SJSA1 (cell line): ENCODE data around the gene TGM2. TPM values are rescaled to one million over a fixed set of nuclear protein-coding genes. Genes with fewer than 3 reads are reported as not detected.

ENCODE experiments used
- DNase-seq, 2 experiments: peaks; one replicate each; pipeline ENCODE4 v3.0.0-alpha.2; 2015 to 2020; ENCODE audit warnings: low spot score in 2 of 2, low read depth in 1 of 2
- H3K27ac ChIP-seq: fragments of 250-450 bp; sonication (Bioruptor Pico); 2 replicates; pipeline ENCODE4 v1.5.1; 2020; ENCODE audit warnings: mild to moderate bottlenecking, moderate library complexity
- H3K27me3 ChIP-seq: fragments of 250-450 bp; sonication (Bioruptor Pico); replicated peaks from 2 replicates; pipeline ENCODE4 v1.5.1; 2020; ENCODE audit warnings: mild to moderate bottlenecking, moderate library complexity
- H3K36me3 ChIP-seq: fragments of 250-450 bp; sonication (Bioruptor Pico); 2 replicates; pipeline ENCODE4 v1.5.1; 2020; ENCODE audit warnings: mild to moderate bottlenecking
- H3K4me1 ChIP-seq: fragments of 250-450 bp; sonication (Bioruptor Pico); replicated peaks from 2 replicates; pipeline ENCODE4 v1.6.1; 2021; ENCODE audit warnings: mild to moderate bottlenecking
- H3K4me3 ChIP-seq: fragments of 250-450 bp; sonication (Bioruptor Pico); 2 replicates; pipeline ENCODE4 v1.5.1; 2020; ENCODE audit warnings: mild to moderate bottlenecking
- H3K9me3 ChIP-seq: fragments of 250-450 bp; sonication (Bioruptor Pico); replicated peaks from 2 replicates; pipeline ENCODE4 v1.5.1; 2020; ENCODE audit warnings: mild to moderate bottlenecking
- total RNA-seq: library from RNA; depleted of rRNA; stranded (reverse); fragments of >200 nt; shearing (Covaris generic); gene quantifications from 2 replicates; pipeline ENCODE4 v1.2.3, GENCODE V29; 2014

Gene TGM2
- total RNA-seq, 1 experiment from 2014 or later = 32.2 TPM

- Histone ChIP-seq H3K36me3 (no peaks in the 10 kb centered on the region), H3K9me3 (no peaks in the 10 kb centered on the region), H3K27me3 (no peaks in the 10 kb centered on the region), H3K27ac (peak overlapping the region; percentile 73), H3K4me3 (no peak overlapping the region), H3K4me1 (peaks cover 49% of the 10 kb centered on the region)
- no peak for DNase-seq
Measured at GRCh38 chr20:38167328-38167850, 2.3 kb upstream of the TGM2 start.

DNA sequence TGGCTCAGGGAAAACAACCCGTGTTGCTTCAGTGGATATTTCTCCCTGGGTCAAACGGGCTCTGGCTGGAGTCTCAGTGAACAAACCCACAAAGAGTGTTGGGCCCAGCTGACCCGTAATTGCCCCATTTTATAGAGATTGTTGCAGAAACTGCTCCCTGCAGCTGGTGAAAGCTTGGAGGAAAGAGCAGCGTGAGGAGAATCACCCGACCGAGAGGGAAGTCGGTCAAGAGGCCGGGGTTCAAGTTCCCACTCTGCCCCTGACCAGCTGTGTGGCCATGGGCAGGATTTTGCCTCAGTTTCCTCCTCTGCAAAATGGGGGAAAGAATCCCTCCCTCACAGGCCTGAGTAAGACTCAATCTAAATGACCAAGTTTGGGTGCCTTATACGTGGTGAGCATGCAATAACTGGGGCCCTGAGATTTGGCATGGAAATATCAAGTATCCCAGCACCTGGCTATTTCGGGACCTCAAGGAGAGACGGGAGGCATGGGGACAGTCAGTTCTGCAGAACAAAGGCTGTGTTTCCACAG lies 1.7 kb upstream of the TGM2 start:
- Histone ChIP-seq H3K27ac (no peak overlapping the region), H3K36me3 (no peaks in the 10 kb centered on the region), H3K4me1 (peaks cover 43% of the 10 kb centered on the region), H3K9me3 (no peaks in the 10 kb centered on the region), H3K4me3 (no peak overlapping the region), H3K27me3 (no peaks in the 10 kb centered on the region)
- DNase-seq = no peak

- no peaks in the 10 kb centered on the region for H3K9me3 ChIP-seq
- H3K36me3 ChIP-seq = no peaks in the 10 kb centered on the region
- H3K27me3 ChIP-seq = no peaks in the 10 kb centered on the region
- no peak overlapping the region for H3K27ac ChIP-seq
- peaks cover 37% of the 10 kb centered on the region for H3K4me1 ChIP-seq
- no peak for DNase-seq
- no peak overlapping the region for H3K4me3 ChIP-seq
Measured at GRCh38 chr20:38165966-38166702, 1.1 kb upstream of the TGM2 start.

- peak overlapping the region; percentile 45 for H3K4me3 ChIP-seq
- H3K36me3 ChIP-seq = peaks cover 14% of the 10 kb centered on the region
- H3K27ac ChIP-seq = no peak overlapping the region; the same call in 1 of the 2 replicates
- no peak for DNase-seq
- H3K9me3 ChIP-seq = no peaks in the 10 kb centered on the region
- H3K4me1 ChIP-seq = peaks cover 29% of the 10 kb centered on the region
- no peaks in the 10 kb centered on the region for H3K27me3 ChIP-seq
Measured at GRCh38 chr20:38164624-38165088, 414 bp downstream of the TGM2 start.

- Histone ChIP-seq H3K4me1 (peaks cover 29% of the 10 kb centered on the region), H3K27me3 (no peaks in the 10 kb centered on the region), H3K36me3 (peaks cover 17% of the 10 kb centered on the region), H3K9me3 (no peaks in the 10 kb centered on the region), H3K27ac (no peak overlapping the region), H3K4me3 (no peak overlapping the region)
- DNase-seq = no peak
Measured at GRCh38 chr20:38164069-38164468, 1.0 kb downstream of the TGM2 start.

DNA sequence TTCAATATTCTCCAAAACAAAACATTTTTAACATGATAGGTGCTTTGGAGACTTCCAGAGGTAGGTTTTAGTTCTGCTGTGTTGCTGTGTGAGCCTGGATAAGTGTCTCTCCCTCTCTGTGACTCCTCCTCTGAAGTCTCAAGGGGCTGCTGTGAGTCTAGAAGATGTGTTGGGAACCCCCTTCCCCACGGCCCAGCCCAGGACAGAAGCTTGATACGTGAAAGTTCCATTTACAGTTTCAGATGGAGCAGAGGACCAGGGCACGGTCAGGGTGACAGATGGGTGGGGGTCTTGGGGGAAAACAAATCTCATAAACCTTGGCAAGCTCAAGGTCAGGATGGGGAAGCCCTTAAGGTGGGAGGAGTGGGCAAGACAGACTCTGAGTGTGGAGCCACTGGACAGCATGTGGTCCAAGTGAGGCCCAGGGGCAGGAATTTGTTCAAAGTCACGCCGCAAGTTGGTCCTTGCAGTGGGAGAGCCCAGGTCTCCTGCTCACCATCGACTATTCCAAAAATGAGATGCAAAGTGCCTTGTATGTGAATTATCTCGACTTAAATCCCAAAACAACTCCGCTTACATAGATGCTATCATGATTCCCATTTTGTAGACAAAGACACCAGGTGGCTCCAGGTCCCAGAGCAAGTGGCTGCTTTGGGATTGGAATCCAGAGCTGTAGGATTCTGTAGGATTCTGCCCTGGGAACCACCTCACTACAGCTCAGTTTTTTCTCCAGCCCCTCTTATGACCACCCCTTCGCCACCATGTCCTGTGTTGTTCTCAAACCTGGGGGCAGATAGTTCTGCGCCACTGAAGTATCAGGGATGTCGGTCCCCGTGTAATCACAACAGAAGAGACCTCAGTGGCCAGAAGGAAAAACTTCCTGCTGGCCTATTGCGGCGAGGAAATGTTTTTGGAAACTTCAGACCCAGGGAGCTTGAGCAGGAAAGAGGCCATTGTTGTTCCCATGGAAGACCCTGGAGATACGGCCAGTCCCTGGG lies 1.9 kb downstream of the TGM2 start:
- Histone ChIP-seq H3K27ac (no peak overlapping the region), H3K27me3 (no peaks in the 10 kb centered on the region), H3K36me3 (peaks cover 25% of the 10 kb centered on the region), H3K9me3 (no peaks in the 10 kb centered on the region), H3K4me3 (no peak overlapping the region), H3K4me1 (peaks cover 31% of the 10 kb centered on the region)
- DNase-seq = no peak

GRCh38 chr20:38162149-38162548 lies 2.9 kb downstream of the TGM2 start:
- Histone ChIP-seq H3K27me3 (no peaks in the 10 kb centered on the region), H3K4me1 (peaks cover 32% of the 10 kb centered on the region), H3K4me3 (no peak overlapping the region), H3K36me3 (peaks cover 34% of the 10 kb centered on the region), H3K27ac (no peak overlapping the region), H3K9me3 (no peaks in the 10 kb centered on the region)
- no peak for DNase-seq

DNA sequence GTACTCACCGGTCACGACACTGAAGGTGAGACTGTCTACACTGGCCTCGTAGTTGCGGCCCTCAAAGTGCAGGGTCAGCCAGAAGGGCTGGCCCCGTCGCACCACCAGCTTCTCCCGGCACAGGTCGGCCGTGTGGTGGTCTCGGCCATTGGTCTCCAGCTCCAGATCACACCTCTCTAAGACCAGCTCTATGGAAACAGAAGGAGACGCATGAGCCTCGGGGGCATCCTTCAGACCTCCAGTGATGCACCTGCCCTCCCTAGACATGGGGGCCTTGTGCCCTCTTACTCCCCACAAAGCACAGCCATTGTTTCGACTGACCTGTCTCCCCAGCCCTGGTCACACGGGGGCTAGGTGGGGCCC lies 3.7 kb downstream of the TGM2 start:
- Histone ChIP-seq H3K4me3 (no peak overlapping the region), H3K36me3 (peaks cover 38% of the 10 kb centered on the region), H3K4me1 (peaks cover 40% of the 10 kb centered on the region), H3K9me3 (no peaks in the 10 kb centered on the region), H3K27me3 (no peaks in the 10 kb centered on the region), H3K27ac (no peak overlapping the region)
- DNase-seq = no peak

DNA sequence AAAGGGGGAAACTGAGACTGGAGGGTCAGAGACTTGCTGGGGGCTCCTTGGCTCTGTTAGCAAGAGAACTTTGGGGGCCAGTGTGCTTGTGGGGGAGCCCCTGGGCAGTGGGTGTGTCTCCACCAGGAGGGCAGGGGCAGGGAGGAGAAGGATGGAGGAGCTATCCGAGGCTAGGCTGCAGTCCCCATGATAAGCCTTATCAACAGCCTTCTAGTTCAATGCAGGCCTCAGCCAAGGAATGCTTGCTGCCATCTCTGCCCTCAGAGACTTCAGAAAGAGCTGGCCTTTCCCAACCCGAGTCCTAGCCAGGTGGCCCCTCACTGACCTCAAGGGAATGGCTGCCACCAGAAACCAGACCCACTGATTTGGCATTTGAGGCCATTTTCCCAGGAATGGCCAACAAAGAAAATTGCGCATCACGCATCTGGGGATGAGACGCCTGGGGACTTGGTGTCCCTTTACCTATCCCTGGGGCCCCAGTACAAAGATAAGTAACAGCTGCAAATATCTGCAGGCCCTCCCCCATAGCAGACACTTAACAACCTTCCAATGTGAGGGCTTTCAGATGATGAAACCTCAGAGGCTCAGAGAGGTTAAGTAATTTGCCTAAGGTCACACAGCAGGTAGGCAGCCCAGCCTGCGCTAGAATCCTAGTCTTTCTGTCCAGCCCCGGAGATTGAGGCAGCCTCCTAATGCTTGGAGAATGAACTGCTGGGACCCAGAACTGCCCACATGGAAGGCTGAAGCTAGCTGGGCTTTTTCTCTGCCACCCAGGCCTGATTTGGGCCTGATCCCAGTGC lies 4.9 kb downstream of the TGM2 start:
- no peak overlapping the region for H3K27ac ChIP-seq
- H3K36me3 ChIP-seq = peaks cover 46% of the 10 kb centered on the region
- no peaks in the 10 kb centered on the region for H3K9me3 ChIP-seq
- DNase-seq = no peak
- H3K4me1 ChIP-seq = peaks cover 43% of the 10 kb centered on the region
- H3K27me3 ChIP-seq = no peaks in the 10 kb centered on the region
- no peak overlapping the region for H3K4me3 ChIP-seq

DNA sequence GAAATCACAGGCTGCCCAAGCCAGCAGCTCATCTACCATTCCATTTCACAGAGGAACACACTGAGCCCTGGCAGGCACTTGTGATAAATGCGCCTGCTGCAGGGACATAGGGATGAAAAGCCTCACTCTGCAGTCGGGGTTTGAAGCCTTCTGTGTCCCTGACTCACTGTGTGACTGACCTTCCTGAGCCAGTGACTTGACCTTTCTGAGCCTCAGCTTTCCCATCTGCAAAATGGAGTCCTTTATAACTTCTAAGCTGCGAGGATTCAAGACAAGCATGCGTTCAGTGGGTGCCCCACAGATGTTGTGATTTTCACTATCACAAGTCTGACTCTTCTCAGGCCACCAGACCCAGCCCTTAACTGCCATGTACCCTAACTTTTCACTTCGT lies 5.5 kb downstream of the TGM2 start:
- peaks cover 37% of the 10 kb centered on the region for H3K4me1 ChIP-seq
- no peaks in the 10 kb centered on the region for H3K27me3 ChIP-seq
- H3K4me3 ChIP-seq = no peak overlapping the region
- H3K9me3 ChIP-seq = no peaks in the 10 kb centered on the region
- DNase-seq = no peak
- peaks cover 46% of the 10 kb centered on the region for H3K36me3 ChIP-seq
- no peak overlapping the region for H3K27ac ChIP-seq

DNA sequence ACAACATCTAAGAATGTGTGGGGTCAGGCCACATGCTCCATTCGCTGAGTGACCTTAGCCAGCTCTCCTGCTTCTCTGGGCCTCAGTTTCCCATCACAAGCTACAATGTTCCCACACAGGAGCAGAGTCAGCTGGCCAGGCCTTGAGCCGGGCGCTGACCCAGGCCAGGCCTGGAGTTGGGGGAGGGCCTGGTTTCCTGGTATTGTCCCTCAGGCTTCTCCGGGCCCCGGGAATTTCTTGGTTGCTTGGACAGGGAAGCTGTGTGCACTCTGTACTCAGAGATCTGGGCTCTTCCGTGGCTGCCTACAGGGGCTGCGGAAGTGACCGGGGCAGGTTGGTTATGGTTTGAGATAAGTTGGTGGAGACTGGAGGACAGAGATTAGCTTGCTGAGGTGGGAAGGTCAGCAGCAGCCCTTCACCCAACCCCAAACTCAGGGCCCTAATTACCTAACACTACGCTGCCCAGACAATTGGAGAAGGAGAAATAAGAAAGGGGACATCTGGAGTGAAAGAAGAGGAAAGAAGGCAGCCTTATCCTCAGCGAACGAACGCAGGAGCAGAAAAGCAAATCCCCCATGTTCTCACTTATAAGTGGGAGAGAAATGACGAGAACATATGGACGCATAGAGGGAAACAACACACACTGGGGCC lies 6.2 kb downstream of the TGM2 start:
- no peak for DNase-seq
- Histone ChIP-seq H3K9me3 (no peaks in the 10 kb centered on the region), H3K27ac (no peak overlapping the region; the same call in 1 of the 2 replicates), H3K27me3 (no peaks in the 10 kb centered on the region), H3K4me3 (no peak overlapping the region), H3K36me3 (peaks cover 51% of the 10 kb centered on the region), H3K4me1 (peaks cover 30% of the 10 kb centered on the region)

DNA sequence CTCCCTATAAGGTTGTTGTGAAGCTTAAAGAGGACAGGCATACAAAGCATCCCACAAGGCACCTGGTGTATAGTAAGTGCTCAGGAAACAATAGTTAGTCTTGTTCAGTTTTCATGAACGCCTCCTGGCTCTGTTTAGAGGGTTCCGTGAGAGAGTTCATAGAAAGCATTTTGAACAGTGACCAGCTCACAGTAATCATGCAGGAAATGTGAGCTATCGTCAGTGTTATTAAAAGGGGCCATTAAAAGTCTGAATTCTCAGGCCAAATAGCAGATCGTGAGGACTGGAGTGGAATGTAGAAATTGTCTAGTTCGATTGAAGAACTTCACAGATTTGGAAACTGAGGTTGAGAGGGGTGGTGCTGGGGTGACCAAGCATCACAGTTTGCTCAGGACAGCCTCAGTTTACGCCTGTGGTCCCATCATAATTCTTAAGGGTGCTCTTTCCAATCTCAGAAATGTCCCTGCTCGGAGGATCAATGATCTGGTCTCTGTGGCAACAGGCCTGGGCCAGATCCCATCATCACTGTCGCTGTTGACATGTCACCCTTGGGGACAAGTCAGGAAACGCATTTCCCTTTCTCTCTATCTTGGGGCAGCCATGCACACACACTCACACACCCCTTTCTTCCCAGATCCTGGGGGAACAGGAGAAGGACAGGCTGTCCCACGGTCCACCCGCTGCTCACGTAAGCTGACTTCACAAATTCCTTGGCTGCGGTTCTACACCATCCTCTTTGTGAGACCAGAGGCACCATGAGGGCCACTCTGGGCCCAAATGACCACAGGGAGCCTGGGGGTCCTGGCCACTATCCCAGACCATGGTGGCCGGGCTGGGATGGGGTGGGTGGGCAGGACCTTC lies 7.2 kb downstream of the TGM2 start:
- no peaks in the 10 kb centered on the region for H3K9me3 ChIP-seq
- no peak for DNase-seq
- H3K27me3 ChIP-seq = no peaks in the 10 kb centered on the region
- peaks cover 37% of the 10 kb centered on the region for H3K4me1 ChIP-seq
- H3K4me3 ChIP-seq = no peak overlapping the region
- H3K27ac ChIP-seq = peak overlapping the region; percentile 71
- peaks cover 59% of the 10 kb centered on the region for H3K36me3 ChIP-seq
